ENCODE data around the gene DAPK2.

The DAPK2 gene

DNA sequence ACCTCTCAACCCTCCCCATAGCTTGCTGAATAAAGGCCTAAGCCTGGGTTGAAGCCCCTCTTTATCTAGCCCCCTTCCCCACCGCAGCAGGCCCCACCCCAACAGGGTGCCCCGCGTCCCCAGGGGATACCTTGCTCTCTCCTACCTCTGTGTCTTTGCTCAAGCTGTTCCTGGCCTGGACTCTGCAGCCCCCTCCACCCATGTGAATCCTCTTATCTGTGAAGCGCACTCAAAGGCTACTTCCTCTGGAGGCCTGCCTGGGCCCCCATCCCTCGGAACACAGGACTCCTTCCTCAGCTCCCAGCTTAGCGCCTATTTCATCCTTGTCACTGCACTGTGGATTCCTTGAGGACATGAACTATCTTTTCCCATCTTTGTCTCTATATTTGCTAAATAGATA, 151.1 kb downstream of the DAPK2 start:
- no peak overlapping the region for H3K4me3 ChIP-seq (ENCODE audit: low read depth, low read length)
- in situ Hi-C loops (cut with HindIII; ENCODE audit: low sequenced_read_pairs) = loop anchor here (25.0 kb wide), 1 partner anchor 133 kb away; no protein-coding TSS in a partner anchor
- TF ChIP-seq, protein P1, sequence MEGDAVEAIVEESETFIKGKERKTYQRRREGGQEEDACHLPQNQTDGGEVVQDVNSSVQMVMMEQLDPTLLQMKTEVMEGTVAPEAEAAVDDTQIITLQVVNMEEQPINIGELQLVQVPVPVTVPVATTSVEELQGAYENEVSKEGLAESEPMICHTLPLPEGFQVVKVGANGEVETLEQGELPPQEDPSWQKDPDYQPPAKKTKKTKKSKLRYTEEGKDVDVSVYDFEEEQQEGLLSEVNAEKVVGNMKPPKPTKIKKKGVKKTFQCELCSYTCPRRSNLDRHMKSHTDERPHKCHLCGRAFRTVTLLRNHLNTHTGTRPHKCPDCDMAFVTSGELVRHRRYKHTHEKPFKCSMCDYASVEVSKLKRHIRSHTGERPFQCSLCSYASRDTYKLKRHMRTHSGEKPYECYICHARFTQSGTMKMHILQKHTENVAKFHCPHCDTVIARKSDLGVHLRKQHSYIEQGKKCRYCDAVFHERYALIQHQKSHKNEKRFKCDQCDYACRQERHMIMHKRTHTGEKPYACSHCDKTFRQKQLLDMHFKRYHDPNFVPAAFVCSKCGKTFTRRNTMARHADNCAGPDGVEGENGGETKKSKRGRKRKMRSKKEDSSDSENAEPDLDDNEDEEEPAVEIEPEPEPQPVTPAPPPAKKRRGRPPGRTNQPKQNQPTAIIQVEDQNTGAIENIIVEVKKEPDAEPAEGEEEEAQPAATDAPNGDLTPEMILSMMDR (IDR thresholded peaks at IDR 0.05; ENCODE audit: low read depth, low read length, missing control alignments) = no peak
- DNase-seq (ENCODE audit: low read depth) = no peak

DNA sequence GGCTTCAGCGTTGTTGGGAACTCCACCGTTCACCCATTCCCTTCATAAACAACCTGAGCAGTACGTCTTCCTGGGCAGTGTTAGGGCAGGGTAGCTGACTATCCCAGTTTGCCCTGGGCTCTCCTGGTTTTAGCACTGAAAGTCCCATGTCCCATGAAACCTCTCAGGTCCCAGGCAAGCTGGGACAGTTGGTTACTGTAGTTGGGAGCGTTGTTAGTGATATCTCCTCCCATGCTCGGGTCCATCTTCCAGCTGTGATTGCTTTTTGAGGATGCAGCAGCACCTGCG, 151.7 kb downstream of the DAPK2 start:
- DNase-seq (ENCODE audit: low read depth) = no peak
- no peak overlapping the region for H3K4me3 ChIP-seq (ENCODE audit: low read depth, low read length)
- in situ Hi-C loops (cut with HindIII; ENCODE audit: low sequenced_read_pairs) = loop anchor here (25.0 kb wide), 1 partner anchor 132 kb away; no protein-coding TSS in a partner anchor
- TF ChIP-seq, protein P1 (IDR thresholded peaks at IDR 0.05; ENCODE audit: low read depth, low read length, missing control alignments) = no peak

DNA sequence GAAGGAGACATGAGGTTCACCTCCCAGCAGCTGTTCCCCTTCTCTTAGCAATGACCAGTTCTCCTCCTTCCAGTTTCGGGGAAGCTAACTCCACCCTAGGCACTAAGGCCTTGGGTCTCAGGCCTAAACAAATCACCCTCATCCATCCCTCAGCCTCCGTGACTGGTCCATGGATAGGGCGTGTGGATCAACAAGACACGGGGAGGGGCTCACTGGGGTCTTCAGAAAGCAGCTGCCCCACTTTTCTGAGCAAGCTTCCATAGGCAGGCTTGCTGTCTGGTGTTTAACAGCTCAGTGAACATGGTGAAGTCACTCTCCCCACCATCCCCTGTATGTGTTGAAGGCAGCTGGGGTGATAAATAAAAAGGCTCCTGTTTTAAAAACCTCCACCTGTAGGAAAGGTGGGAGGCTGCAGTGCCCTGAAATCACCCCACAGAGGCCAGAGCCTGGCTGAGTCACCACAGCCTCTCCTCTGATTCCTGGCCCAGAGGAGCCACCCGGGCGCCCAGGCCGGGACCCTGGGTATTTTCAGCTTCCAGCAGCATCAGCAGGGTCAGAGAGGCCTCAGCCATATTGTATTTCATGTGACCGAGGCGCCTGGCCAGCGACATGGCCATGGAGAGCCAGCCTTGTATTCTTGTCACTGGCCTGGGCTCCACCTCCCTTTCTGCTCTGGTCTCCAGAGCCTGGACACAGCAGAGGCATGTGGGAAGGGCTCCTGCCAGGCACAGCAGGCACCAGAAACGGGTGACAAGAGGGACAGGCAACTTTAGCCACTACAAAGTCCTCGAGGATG, 152.2 kb downstream of the DAPK2 start:
- in situ Hi-C loops (cut with HindIII; ENCODE audit: low sequenced_read_pairs) = loop anchor here (25.0 kb wide), 1 partner anchor 132 kb away; no protein-coding TSS in a partner anchor
- no peak overlapping the region for H3K4me3 ChIP-seq (ENCODE audit: low read depth, low read length)
- TF ChIP-seq, protein P1 (IDR thresholded peaks at IDR 0.05; ENCODE audit: low read depth, low read length, missing control alignments) = no peak
- DNase-seq (ENCODE audit: low read depth) = no peak

DNA sequence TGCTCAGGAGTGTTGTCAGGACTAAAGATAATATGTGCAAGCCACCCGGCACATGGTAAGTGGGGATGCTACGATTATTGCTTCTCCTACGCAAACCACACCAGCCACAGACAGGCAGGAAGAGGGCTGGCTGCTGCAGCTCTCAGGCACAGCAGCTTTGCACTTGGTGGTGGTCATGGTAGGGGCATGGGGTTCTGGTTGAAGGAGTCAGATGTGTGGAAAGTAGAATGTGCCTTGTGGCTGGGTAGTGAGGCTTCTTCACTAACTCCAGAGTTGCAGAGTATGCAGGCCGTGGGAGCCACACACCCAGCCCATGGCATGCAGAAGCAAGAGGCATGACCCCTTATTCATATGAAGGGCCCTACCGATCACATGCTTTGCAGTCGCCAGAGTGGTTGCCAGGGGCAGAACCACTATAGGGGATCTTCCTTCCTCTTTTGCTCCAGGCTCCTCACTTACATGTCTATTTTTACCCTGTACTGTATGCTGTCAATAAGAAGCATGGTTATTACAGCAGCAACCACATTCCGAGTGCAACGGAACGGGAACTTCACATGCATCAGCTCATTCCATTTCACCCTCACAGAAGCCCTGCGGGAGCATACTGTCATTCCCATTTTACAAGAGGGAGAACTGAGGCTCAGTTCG, 153.4 kb downstream of the DAPK2 start:
- TF ChIP-seq, protein P1 (IDR thresholded peaks at IDR 0.05; ENCODE audit: low read depth, low read length, missing control alignments) = no peak
- in situ Hi-C loops (cut with HindIII; ENCODE audit: low sequenced_read_pairs) = loop anchor here (25.0 kb wide), 1 partner anchor 131 kb away; no protein-coding TSS in a partner anchor
- DNase-seq (ENCODE audit: low read depth) = no peak
- no peak overlapping the region for H3K4me3 ChIP-seq (ENCODE audit: low read depth, low read length)

DNA sequence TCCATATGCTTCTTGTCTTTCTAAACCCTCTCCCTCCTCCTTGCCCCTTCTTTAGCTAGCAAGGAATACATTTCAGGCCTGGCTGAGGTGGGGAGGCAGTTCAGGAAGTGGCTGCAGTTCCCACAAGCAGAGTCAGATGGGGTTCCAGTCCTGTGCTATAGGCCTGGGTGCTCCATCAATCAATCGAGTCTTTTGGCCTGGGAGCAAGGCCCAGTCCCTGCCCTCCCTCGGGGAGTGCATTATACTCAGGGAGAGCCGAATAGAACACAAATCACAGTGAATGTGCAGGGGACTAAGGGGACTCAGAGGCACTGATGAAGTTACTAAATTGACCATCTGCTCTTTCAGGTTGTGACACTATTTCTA, 154.5 kb downstream of the DAPK2 start:
- TF ChIP-seq, protein P1 (IDR thresholded peaks at IDR 0.05; ENCODE audit: low read depth, low read length, missing control alignments) = no peak
- H3K4me3 ChIP-seq (ENCODE audit: low read depth, low read length) = no peak overlapping the region
- in situ Hi-C loops (cut with HindIII; ENCODE audit: low sequenced_read_pairs) = loop anchor here (25.0 kb wide), 1 partner anchor 129 kb away; no protein-coding TSS in a partner anchor
- no peak for DNase-seq (ENCODE audit: low read depth)

DNA sequence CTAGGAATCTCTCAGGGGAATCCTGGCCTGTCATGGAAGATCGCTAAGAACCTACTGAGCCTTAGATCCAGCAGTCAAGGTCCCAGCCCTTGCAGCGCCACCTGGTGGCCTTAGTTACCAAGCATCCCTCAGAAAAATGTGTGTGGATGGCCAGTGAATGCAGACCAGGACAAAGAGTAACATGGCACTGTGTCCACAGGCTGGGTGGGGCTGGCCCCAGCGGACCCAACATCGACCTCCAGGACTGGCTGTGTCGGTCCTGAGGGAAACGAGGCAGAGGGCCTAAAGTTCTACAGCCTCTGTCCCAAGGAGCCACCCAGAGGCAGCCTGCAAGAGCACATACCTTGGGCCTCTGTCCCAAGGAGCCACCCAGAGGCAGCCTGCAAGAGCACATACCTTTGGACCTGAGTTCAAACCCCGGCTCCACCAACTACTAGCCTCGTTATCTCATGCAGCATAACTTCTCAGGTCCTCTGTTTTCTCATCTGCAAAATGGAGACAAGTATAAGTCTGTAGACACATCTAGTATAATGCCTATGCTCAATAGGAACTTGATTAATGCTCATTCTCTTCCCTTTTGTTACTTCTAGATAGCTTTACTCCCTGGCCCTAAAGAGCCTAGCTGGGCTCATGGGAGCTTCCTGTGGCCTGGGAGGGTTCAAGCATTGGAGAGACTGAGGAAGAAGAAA, 155.1 kb downstream of the DAPK2 start:
- no peak overlapping the region for H3K4me3 ChIP-seq (ENCODE audit: low read depth, low read length)
- TF ChIP-seq, protein P1 (IDR thresholded peaks at IDR 0.05; ENCODE audit: low read depth, low read length, missing control alignments) = peak; percentile 91
- in situ Hi-C loops (cut with HindIII; ENCODE audit: low sequenced_read_pairs) = loop anchor here (25.0 kb wide), 1 partner anchor 129 kb away; no protein-coding TSS in a partner anchor
- DNase-seq (ENCODE audit: low read depth) = peak; percentile 33

Measured in astrocyte of the cerebellum (primary cell).